Thyroid gland (tissue), 4 donors: ENCODE data around the gene SPTB. TPM values are rescaled to one million over a fixed set of nuclear protein-coding genes. Genes with fewer than 3 reads are reported as not detected.

ENCODE experiments used
- DNase-seq, 2 donors: peaks; one replicate each; pipeline ENCODE4 v3.0.0-alpha.2; 2019
- H3K27ac ChIP-seq, 3 donors: fragments of 200-600 bp; sonication (generic); 1 replicate in 2 of 3; 2 replicates in 1 of 3; pipeline ENCODE4 v1.5.1; 2016 to 2019; ENCODE audit warnings: mild to moderate bottlenecking in 1 of 3, moderate library complexity in 1 of 3
- H3K27me3 ChIP-seq: fragments of 200-600 bp; sonication (generic); one replicate; pipeline ENCODE4 v1.5.1; 2019
- H3K36me3 ChIP-seq, 2 donors: fragments of 200-600 bp; sonication (generic); one replicate each; pipeline ENCODE4 v1.5.1; 2016 to 2019
- H3K4me1 ChIP-seq, 2 donors: fragments of 200-600 bp; sonication (generic); one replicate each; pipeline ENCODE4 v1.5.1; 2017 to 2019
- H3K4me3 ChIP-seq, 3 donors: fragments of 200-600 bp; sonication (generic); replicated peaks in 1 of 3; 1 replicate in 2 of 3; 2 replicates in 1 of 3; pipeline ENCODE4 v1.5.1; 2016; ENCODE audit warnings: mild to moderate bottlenecking in 1 of 3
- H3K9me3 ChIP-seq: fragments of 200-600 bp; sonication (generic); one replicate; pipeline ENCODE4 v1.5.1; 2017
- CTCF ChIP-seq, 6 experiments: fragments of 200-600 bp in 3 of 6; fragments of 450-650 bp in 3 of 6; sonication (generic) in 3 of 6; IDR thresholded peaks; one replicate each; pipeline ENCODE4 v1.5.1; 2016 to 2019; ENCODE audit warnings: antibody characterized with exemption in 6 of 6, mild to moderate bottlenecking in 2 of 6, inconsistent platforms in 1 of 6, moderate library complexity in 1 of 6
- POLR2A ChIP-seq, 2 donors: fragments of 450-650 bp; IDR thresholded peaks; one replicate each; pipeline ENCODE4 v1.6.1; 2017; ENCODE audit warnings: antibody characterized with exemption in 2 of 2, mild to moderate bottlenecking in 2 of 2, moderate library complexity in 1 of 2
- WGBS, 2 donors: methylation state at CpG; one replicate each; pipeline ENCODE4 v1.1.5; 2017; 5-methylcytosine and 5-hydroxymethylcytosine counted together
- intact Hi-C: fragments of 100-400 bp; cut with DNase I; formaldehyde crosslinking; loops from one replicate; pipeline ENCODE4 v1.15.1; 2023
- total RNA-seq, 4 donors: library from RNA; depleted of rRNA; stranded (reverse); fragments of >200 nt; gene quantifications; one replicate each; pipeline ENCODE4 v1.2.3, GENCODE V29; 2016

The SPTB gene
- total RNA-seq, 4 donors from 2014 or later: 0.33 to 1.9 (median 0.61) TPM

GRCh38 chr14:64830961-64831360 is 48.7 kb downstream of the SPTB start:
- TF ChIP-seq POLR2A (IDR thresholded peaks at IDR 0.05) (no peak), CTCF (IDR thresholded peaks at IDR 0.05) (no peak)
- H3K36me3 ChIP-seq: no peaks in the 10 kb centered on the region
- H3K4me1 ChIP-seq: no peaks in the 10 kb centered on the region
- no peaks in the 10 kb centered on the region for H3K27me3 ChIP-seq
- 94 to 96% methylated on average over 1 of the region's 1 CpG for WGBS, 2 donors
- no peak overlapping the region for H3K27ac ChIP-seq
- intact Hi-C loops: no loop called here
- no peak overlapping the region for H3K4me3 ChIP-seq
- H3K9me3 ChIP-seq: no peaks in the 10 kb centered on the region
- DNase-seq: no peak

GRCh38 chr14:64828071-64828470 is 51.6 kb downstream of the SPTB start:
- no peaks in the 10 kb centered on the region for H3K36me3 ChIP-seq
- no peak overlapping the region for H3K27ac ChIP-seq
- no peak for TF ChIP-seq CTCF (IDR thresholded peaks at IDR 0.05)
- DNase-seq: no peak
- peaks cover 0 to 6% of the 10 kb centered on the region in 2 donors for H3K4me1 ChIP-seq
- intact Hi-C loops: loop anchor here (5.0 to 10.0 kb wide), 2 partner anchors 64 to 157 kb away; partner anchors contain the start of gene FNTB
- H3K27me3 ChIP-seq: no peaks in the 10 kb centered on the region
- H3K4me3 ChIP-seq: no peak overlapping the region
- WGBS, 2 donors: 92 to 97% methylated on average over 3 of the region's 3 CpGs
- no peaks in the 10 kb centered on the region for H3K9me3 ChIP-seq

GRCh38 chr14:64826845-64827244 is 52.9 kb downstream of the SPTB start:
- no peak for TF ChIP-seq CTCF (IDR thresholded peaks at IDR 0.05)
- Histone ChIP-seq H3K9me3 (no peaks in the 10 kb centered on the region), H3K4me3 (no peak overlapping the region), H3K36me3 (no peaks in the 10 kb centered on the region), H3K4me1 (peaks cover 0 to 9% of the 10 kb centered on the region in 2 donors), H3K27ac (no peak overlapping the region), H3K27me3 (no peaks in the 10 kb centered on the region)
- intact Hi-C loops: loop anchor here (5.0 to 10.0 kb wide), 2 partner anchors 65 to 158 kb away; partner anchors contain the start of gene FNTB
- 77 to 100% methylated on average over 4 to 5 of the region's 6 CpGs for WGBS, 2 donors
- no peak for DNase-seq

GRCh38 chr14:64826333-64826732 is 53.4 kb downstream of the SPTB start:
- Histone ChIP-seq H3K27ac (no peak overlapping the region), H3K4me3 (no peak overlapping the region), H3K4me1 (peaks cover 0 to 9% of the 10 kb centered on the region in 2 donors), H3K9me3 (no peaks in the 10 kb centered on the region), H3K27me3 (no peaks in the 10 kb centered on the region), H3K36me3 (no peaks in the 10 kb centered on the region)
- intact Hi-C loops: loop anchor here (5.0 to 10.0 kb wide), 2 partner anchors 66 to 158 kb away; partner anchors contain the start of gene FNTB
- TF ChIP-seq CTCF (IDR thresholded peaks at IDR 0.05) (no peak), POLR2A (IDR thresholded peaks at IDR 0.05) (no peak)
- WGBS, 2 donors: 88 to 98% methylated on average over 4 of the region's 4 CpGs
- no peak for DNase-seq

GRCh38 chr14:64825509-64825908 is 54.2 kb downstream of the SPTB start:
- Histone ChIP-seq H3K4me3 (no peak overlapping the region), H3K36me3 (no peaks in the 10 kb centered on the region), H3K4me1 (peaks cover 0 to 9% of the 10 kb centered on the region in 2 donors), H3K27ac (no peak overlapping the region), H3K9me3 (no peaks in the 10 kb centered on the region), H3K27me3 (no peaks in the 10 kb centered on the region)
- no peak for TF ChIP-seq CTCF (IDR thresholded peaks at IDR 0.05)
- TF ChIP-seq POLR2A (IDR thresholded peaks at IDR 0.05): no peak
- no peak for DNase-seq
- intact Hi-C loops: loop anchor here (5.0 to 10.0 kb wide), 2 partner anchors 67 to 159 kb away; partner anchors contain the start of gene FNTB
- 63 to 79% methylated on average over 8 to 10 of the region's 10 CpGs for WGBS, 2 donors
